Gastroesophageal sphincter (tissue), 3 donors: ENCODE measurements around the gene ARAP3.

ENCODE experiments used
- CTCF ChIP-seq, 4 experiments: fragments of 200-600 bp in 2 of 4; fragments of 450-650 bp in 2 of 4; sonication (generic) in 1 of 4; IDR thresholded peaks; one replicate each; pipeline ENCODE4 v1.5.1; 2017 to 2019; ENCODE audit warnings: antibody characterized with exemption in 4 of 4, mild to moderate bottlenecking in 2 of 4, moderate library complexity in 2 of 4
- POLR2A ChIP-seq, 2 donors: fragments of 450-650 bp; IDR thresholded peaks; one replicate each; pipeline ENCODE4 v1.6.1; 2017; ENCODE audit warnings: antibody characterized with exemption in 2 of 2, mild to moderate bottlenecking in 2 of 2, moderate library complexity in 1 of 2

- TF ChIP-seq CTCF (IDR thresholded peaks at IDR 0.05) (no peak), POLR2A (IDR thresholded peaks at IDR 0.05) (no peak)
These were observed 10.5 kb upstream of the ARAP3 start for GRCh38 chr5:141692533-141692888.
